ENCODE measurements around the gene PPP1R11. TPM values are rescaled to one million over a fixed set of nuclear protein-coding genes. Genes with fewer than 3 reads are reported as not detected.
A peak's percentile ranks its signal among the peaks of the same experiment; 100 is the strongest.

PPP1R11 gene
- total and polyA plus RNA-seq, 2 of the 13 experiments (the other 11 are each of a cell fraction or from before 2014, with no cell fraction given): 32.1 to 58.9 TPM

DNA sequence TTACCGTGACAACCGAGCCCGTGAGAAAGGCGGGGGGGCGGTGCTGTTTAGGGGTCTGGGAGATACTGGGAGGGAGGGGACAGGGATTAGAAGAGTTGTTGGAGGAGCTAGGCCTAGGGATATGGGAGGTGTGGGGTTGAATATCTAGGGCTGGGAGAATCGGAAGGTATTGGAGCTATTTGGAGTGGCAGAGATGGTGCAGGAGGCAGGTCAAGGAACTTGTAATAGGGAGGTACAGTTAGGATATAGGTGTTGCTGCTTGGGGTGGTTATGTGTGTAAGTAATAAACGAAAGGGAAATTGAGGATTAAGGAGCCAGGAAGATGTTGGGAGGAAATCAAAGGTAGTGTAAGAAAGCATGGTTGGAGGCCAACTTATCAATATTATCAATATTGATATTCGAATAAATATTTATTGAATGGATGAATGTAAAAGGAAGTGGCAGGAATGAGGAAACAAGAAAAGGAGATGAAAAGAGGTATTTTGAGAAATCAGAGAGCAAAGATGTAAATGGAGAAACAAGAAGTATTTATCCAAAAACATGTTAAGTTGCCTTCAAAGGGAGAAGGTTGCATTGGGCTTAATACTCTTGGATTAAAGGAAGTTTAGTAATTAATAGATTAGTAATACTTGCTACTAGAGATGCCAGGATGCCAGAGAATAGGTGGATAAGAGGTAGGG lies 602 bp downstream of the PPP1R11 start (continued):
- TF ChIP-seq HNF4G (IDR thresholded peaks at IDR 0.05; ENCODE audit: borderline replicate concordance, low read depth, low read length): no peak
- 0 out of 2 replicates have a peak, but pooled peaks have one; percentile 14 for TF ChIP-seq HNF4G (CRISPR knock-in tag; IDR thresholded peaks at IDR 0.05; ENCODE audit: borderline replicate concordance, low read depth)
- no peak for TF ChIP-seq ZNF629 (CRISPR knock-in tag; conservative IDR thresholded peaks at IDR 0.05)
- TF ChIP-seq SRSF9 (IDR thresholded peaks at IDR 0.05; ENCODE audit: borderline replicate concordance, insufficient read depth, low read depth, low read length, poor library complexity, severe bottlenecking): no peak
- TF ChIP-seq ZNF790 (CRISPR knock-in tag; IDR thresholded peaks at IDR 0.05; ENCODE audit: borderline replicate concordance): 0 out of 2 replicates have a peak, but pooled peaks have one; percentile 21
- TF ChIP-seq GZF1 (CRISPR knock-in tag; IDR thresholded peaks at IDR 0.05): no peak
- no peak for TF ChIP-seq ZNF549 (CRISPR knock-in tag; IDR thresholded peaks at IDR 0.05)
- TF ChIP-seq, protein P1, sequence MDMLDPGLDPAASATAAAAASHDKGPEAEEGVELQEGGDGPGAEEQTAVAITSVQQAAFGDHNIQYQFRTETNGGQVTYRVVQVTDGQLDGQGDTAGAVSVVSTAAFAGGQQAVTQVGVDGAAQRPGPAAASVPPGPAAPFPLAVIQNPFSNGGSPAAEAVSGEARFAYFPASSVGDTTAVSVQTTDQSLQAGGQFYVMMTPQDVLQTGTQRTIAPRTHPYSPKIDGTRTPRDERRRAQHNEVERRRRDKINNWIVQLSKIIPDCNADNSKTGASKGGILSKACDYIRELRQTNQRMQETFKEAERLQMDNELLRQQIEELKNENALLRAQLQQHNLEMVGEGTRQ (IDR thresholded peaks at IDR 0.05; ENCODE audit: low read depth, low read length): no peak
- TF ChIP-seq, protein P1 (CRISPR knock-in tag; IDR thresholded peaks at IDR 0.05; ENCODE audit: borderline replicate concordance): no peak
- peak; percentile 76; the same call in 1 of the 2 replicates for TF ChIP-seq KLF13 (CRISPR knock-in tag; IDR thresholded peaks at IDR 0.05)
- no peak for TF ChIP-seq ZEB1 (IDR thresholded peaks at IDR 0.05; ENCODE audit: insufficient replicate concordance, low read depth)
- TF ChIP-seq NCOR1 (IDR thresholded peaks at IDR 0.05; ENCODE audit: borderline replicate concordance, low read length): 0 out of 2 replicates have a peak, but pooled peaks have one; percentile 4
- TF ChIP-seq, protein P2, sequence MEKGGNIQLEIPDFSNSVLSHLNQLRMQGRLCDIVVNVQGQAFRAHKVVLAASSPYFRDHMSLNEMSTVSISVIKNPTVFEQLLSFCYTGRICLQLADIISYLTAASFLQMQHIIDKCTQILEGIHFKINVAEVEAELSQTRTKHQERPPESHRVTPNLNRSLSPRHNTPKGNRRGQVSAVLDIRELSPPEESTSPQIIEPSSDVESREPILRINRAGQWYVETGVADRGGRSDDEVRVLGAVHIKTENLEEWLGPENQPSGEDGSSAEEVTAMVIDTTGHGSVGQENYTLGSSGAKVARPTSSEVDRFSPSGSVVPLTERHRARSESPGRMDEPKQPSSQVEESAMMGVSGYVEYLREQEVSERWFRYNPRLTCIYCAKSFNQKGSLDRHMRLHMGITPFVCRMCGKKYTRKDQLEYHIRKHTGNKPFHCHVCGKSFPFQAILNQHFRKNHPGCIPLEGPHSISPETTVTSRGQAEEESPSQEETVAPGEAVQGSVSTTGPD (CRISPR knock-in tag; IDR thresholded peaks at IDR 0.05): no peak
- no peak for TF ChIP-seq MXD3 (CRISPR knock-in tag; IDR thresholded peaks at IDR 0.05)
- no peak for TF ChIP-seq THAP11 (CRISPR knock-in tag; IDR thresholded peaks at IDR 0.05)
- TF ChIP-seq NCOA2 (CRISPR knock-in tag; IDR thresholded peaks at IDR 0.05): no peak
- TF ChIP-seq HNRNPK (IDR thresholded peaks at IDR 0.05; ENCODE audit: low read depth, low read length, poor library complexity, severe bottlenecking): no peak
- no peak for TF ChIP-seq ZNF770 (CRISPR knock-in tag; IDR thresholded peaks at IDR 0.05)
- TF ChIP-seq LCORL (IDR thresholded peaks at IDR 0.05): no peak
- TF ChIP-seq LCORL (CRISPR knock-in tag; IDR thresholded peaks at IDR 0.05): no peak
- TF ChIP-seq TGIF2 (CRISPR knock-in tag; IDR thresholded peaks at IDR 0.05): no peak
- TF ChIP-seq ZNF430 (CRISPR knock-in tag; IDR thresholded peaks at IDR 0.05): peak; percentile 44; the same call in 1 of the 2 replicates
- no peak for TF ChIP-seq SRSF1 (optimal IDR thresholded peaks at IDR 0.05; ENCODE audit: low read depth, low read length)
- TF ChIP-seq ZNF225 (CRISPR knock-in tag; IDR thresholded peaks at IDR 0.05): no peak
- no peak for TF ChIP-seq SRSF4 (IDR thresholded peaks at IDR 0.05; ENCODE audit: low read depth, low read length, poor library complexity, severe bottlenecking)
